ENCODE data around the gene IQGAP3. TPM values are rescaled to one million over a fixed set of nuclear protein-coding genes. Genes with fewer than 3 reads are reported as not detected.

Gene IQGAP3
- total RNA-seq, 1 experiment from 2014 or later = 25.6 TPM

DNA sequence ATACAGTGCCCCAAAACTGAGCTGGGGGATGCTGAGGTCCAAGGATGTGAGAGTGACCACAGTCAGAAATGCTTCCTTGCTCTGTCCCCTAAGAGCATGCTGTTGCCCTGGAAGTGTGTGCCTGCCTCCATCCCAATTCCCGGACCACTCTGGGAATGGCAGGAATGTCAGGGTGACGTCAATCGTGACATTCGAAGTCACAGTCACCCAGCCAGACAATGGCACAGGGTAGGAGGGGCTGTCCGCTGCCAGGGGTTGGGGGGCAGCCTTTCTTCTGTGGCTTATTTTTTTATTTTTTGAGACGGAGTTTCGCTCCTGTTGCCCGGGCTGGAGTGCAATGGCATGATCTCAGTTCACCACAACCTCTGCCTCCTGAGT lies 94.1 kb downstream of the IQGAP3 start:
- in situ Hi-C loops (cut with HindIII; ENCODE audit: low pct_unique_long_range_greater_than_20kb, low sequenced_read_pairs) = no loop called here
- no peaks in the 10 kb centered on the region for H3K4me1 ChIP-seq (ENCODE audit: control insufficient read depth, insufficient read depth, low read length)
- POLR2A ChIA-PET = no interaction called here
- ATAC-seq = no peak
- H3K9me3 ChIP-seq (ENCODE audit: control insufficient read depth, insufficient read depth, low read depth, low read length) = no peaks in the 10 kb centered on the region
- no peak overlapping the region for H3K4me3 ChIP-seq (ENCODE audit: low read depth in 2 of 2, low read length in 2 of 2)
- no peak overlapping the region for H3K27ac ChIP-seq (ENCODE audit: low read length)
- no peak for DNase-seq (ENCODE audit: low read depth, low spot score)
- no peak for TF ChIP-seq TCF7L2 (IDR thresholded peaks at IDR 0.05; ENCODE audit: low read depth, low read length)
- no peak for TF ChIP-seq CTCF (IDR thresholded peaks at IDR 0.05)
- no peak for TF ChIP-seq REST (IDR thresholded peaks at IDR 0.05; ENCODE audit: insufficient read depth in 1 of 2, low read depth in 2 of 2, low read length in 1 of 2)
- no peak for TF ChIP-seq SIN3A (IDR thresholded peaks at IDR 0.05; ENCODE audit: borderline replicate concordance, insufficient read depth, low read depth, low read length)
- TF ChIP-seq POLR2AphosphoS5 (IDR thresholded peaks at IDR 0.05; ENCODE audit: low read depth, low read length) = no peak
- no peaks in the 10 kb centered on the region for H3K27me3 ChIP-seq (ENCODE audit: control insufficient read depth, insufficient read depth, low read length)
- CTCF ChIA-PET = interaction anchor here (0.5 kb wide), 1 partner anchor 92 kb away, joined by 3 read pairs; no protein-coding TSS in a partner anchor
- no TSS peak for BruUV-seq (replicated peaks)
- H3K36me3 ChIP-seq (ENCODE audit: control insufficient read depth, insufficient read depth, low read length) = peaks cover 6% of the 10 kb centered on the region
- intact Hi-C loops (cut with micrococcal nuclease; ENCODE audit: unreplicated experiment) = no loop called here

- H3K27ac ChIP-seq (ENCODE audit: low read length) = no peak overlapping the region
- H3K4me1 ChIP-seq (ENCODE audit: control insufficient read depth, insufficient read depth, low read length) = no peaks in the 10 kb centered on the region
- POLR2A ChIA-PET = no interaction called here
- TF ChIP-seq REST (IDR thresholded peaks at IDR 0.05; ENCODE audit: insufficient read depth in 1 of 2, low read depth in 2 of 2, low read length in 1 of 2) (no peak), SIN3A (IDR thresholded peaks at IDR 0.05; ENCODE audit: borderline replicate concordance, insufficient read depth, low read depth, low read length) (no peak), CTCF (IDR thresholded peaks at IDR 0.05) (no peak), POLR2AphosphoS5 (IDR thresholded peaks at IDR 0.05; ENCODE audit: low read depth, low read length) (no peak), TCF7L2 (IDR thresholded peaks at IDR 0.05; ENCODE audit: low read depth, low read length) (no peak)
- DNase-seq (ENCODE audit: low read depth, low spot score) = no peak
- H3K27me3 ChIP-seq (ENCODE audit: control insufficient read depth, insufficient read depth, low read length) = no peaks in the 10 kb centered on the region
- intact Hi-C loops (cut with micrococcal nuclease; ENCODE audit: unreplicated experiment) (no loop called here), in situ Hi-C loops (cut with HindIII; ENCODE audit: low pct_unique_long_range_greater_than_20kb, low sequenced_read_pairs) (no loop called here)
- ATAC-seq = no peak
- no peak overlapping the region for H3K4me3 ChIP-seq (ENCODE audit: low read depth in 2 of 2, low read length in 2 of 2)
- H3K36me3 ChIP-seq (ENCODE audit: control insufficient read depth, insufficient read depth, low read length) = peaks cover 6% of the 10 kb centered on the region
- H3K9me3 ChIP-seq (ENCODE audit: control insufficient read depth, insufficient read depth, low read depth, low read length) = no peaks in the 10 kb centered on the region
- BruUV-seq (replicated peaks) = no TSS peak
- CTCF ChIA-PET = interaction anchor here (0.5 kb wide), 1 partner anchor 92 kb away, joined by 3 read pairs; no protein-coding TSS in a partner anchor
Observed at GRCh38 chr1:156477526-156478249, 94.7 kb downstream of the IQGAP3 start.
